WTC11 (cell line): Measurements from ENCODE around the gene GDAP2.

Source experiments
- CTCF ChIP-seq: fragments of 200-600 bp; IDR thresholded peaks from 2 replicates; pipeline ENCODE4 v1.8.0; 2022; ENCODE audit warnings: antibody characterized with exemption
- ESRRA ChIP-seq: sonication (generic); formaldehyde crosslinking; IDR thresholded peaks from 2 replicates; pipeline ENCODE4 v1.8.1; 2022; ENCODE audit warnings: mild to moderate bottlenecking, missing genetic modification reagents, borderline replicate concordance
- IRF2 ChIP-seq: sonication (generic); formaldehyde crosslinking; IDR thresholded peaks from 2 replicates; pipeline ENCODE4 v1.8.0; 2022; ENCODE audit warnings: low read depth, missing genetic modification reagents, borderline replicate concordance
- KAT7 ChIP-seq: sonication (generic); formaldehyde crosslinking; IDR thresholded peaks from 2 replicates; pipeline ENCODE4 v1.8.1; 2023; ENCODE audit warnings: missing genetic modification reagents, mild to moderate bottlenecking, borderline replicate concordance
- NFE2L1 ChIP-seq: sonication (generic); formaldehyde crosslinking; IDR thresholded peaks from 2 replicates; pipeline ENCODE4 v1.8.1; 2023; ENCODE audit warnings: missing genetic modification reagents
- NFYB ChIP-seq: sonication (generic); formaldehyde crosslinking; conservative IDR thresholded peaks from 2 replicates; pipeline ENCODE4 v1.8.0; 2022; ENCODE audit warnings: low read depth, missing genetic modification reagents
- SMAD3 ChIP-seq: sonication (generic); formaldehyde crosslinking; IDR thresholded peaks from 2 replicates; pipeline ENCODE4 v1.8.0; 2022; ENCODE audit warnings: missing genetic modification reagents, mild to moderate bottlenecking, borderline replicate concordance
- SP1 ChIP-seq: sonication (generic); formaldehyde crosslinking; conservative IDR thresholded peaks from 2 replicates; pipeline ENCODE4 v1.8.1; 2022; ENCODE audit warnings: missing genetic modification reagents
- TEAD1 ChIP-seq: sonication (generic); formaldehyde crosslinking; IDR thresholded peaks from 2 replicates; pipeline ENCODE4 v1.8.0; 2022; ENCODE audit warnings: mild to moderate bottlenecking, missing genetic modification reagents
- ZNF425 ChIP-seq: fragments of 250-450 bp; sonication (Bioruptor Pico); conservative IDR thresholded peaks from 2 replicates; pipeline ENCODE4 v1.9.0; 2021; ENCODE audit warnings: mild to moderate bottlenecking
- TF ChIP-seq, protein P1 (sequence below): sonication (generic); formaldehyde crosslinking; conservative IDR thresholded peaks from 2 replicates; pipeline ENCODE4 v1.8.1; 2023; ENCODE audit warnings: mild to moderate bottlenecking, low read depth, missing genetic modification reagents, moderate library complexity
- TF ChIP-seq, protein P2 (sequence below): sonication (generic); formaldehyde crosslinking; IDR thresholded peaks from 2 replicates; pipeline ENCODE4 v1.8.1; 2023; ENCODE audit warnings: mild to moderate bottlenecking, missing genetic modification reagents, moderate library complexity

DNA sequence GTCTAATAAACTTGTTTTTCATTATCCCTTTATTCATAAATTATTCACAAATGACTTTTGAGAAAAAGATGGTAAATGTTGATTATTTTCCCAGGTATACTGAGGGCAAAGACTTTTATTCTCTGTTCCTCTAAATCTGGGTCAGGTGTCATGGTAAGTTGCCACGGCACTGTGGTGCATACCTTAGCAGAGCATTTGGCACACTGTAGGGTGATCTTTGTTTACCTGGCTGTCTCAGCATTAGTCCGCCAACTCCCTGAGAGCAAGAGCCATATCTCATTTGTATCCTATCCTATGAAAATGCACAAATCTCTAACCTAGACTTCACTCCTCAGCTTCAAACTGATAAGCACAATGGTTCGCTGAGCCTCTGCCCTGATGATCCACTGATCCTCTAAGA is 24.9 kb downstream of the GDAP2 start:
- TF ChIP-seq, protein P1, sequence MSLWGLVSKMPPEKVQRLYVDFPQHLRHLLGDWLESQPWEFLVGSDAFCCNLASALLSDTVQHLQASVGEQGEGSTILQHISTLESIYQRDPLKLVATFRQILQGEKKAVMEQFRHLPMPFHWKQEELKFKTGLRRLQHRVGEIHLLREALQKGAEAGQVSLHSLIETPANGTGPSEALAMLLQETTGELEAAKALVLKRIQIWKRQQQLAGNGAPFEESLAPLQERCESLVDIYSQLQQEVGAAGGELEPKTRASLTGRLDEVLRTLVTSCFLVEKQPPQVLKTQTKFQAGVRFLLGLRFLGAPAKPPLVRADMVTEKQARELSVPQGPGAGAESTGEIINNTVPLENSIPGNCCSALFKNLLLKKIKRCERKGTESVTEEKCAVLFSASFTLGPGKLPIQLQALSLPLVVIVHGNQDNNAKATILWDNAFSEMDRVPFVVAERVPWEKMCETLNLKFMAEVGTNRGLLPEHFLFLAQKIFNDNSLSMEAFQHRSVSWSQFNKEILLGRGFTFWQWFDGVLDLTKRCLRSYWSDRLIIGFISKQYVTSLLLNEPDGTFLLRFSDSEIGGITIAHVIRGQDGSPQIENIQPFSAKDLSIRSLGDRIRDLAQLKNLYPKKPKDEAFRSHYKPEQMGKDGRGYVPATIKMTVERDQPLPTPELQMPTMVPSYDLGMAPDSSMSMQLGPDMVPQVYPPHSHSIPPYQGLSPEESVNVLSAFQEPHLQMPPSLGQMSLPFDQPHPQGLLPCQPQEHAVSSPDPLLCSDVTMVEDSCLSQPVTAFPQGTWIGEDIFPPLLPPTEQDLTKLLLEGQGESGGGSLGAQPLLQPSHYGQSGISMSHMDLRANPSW (CRISPR knock-in tag): no peak
- no peak for TF ChIP-seq CTCF
- TF ChIP-seq TEAD1 (CRISPR knock-in tag): no peak
- no peak for TF ChIP-seq SP1
- no peak for TF ChIP-seq NFYB (CRISPR knock-in tag)
- TF ChIP-seq, protein P2, sequence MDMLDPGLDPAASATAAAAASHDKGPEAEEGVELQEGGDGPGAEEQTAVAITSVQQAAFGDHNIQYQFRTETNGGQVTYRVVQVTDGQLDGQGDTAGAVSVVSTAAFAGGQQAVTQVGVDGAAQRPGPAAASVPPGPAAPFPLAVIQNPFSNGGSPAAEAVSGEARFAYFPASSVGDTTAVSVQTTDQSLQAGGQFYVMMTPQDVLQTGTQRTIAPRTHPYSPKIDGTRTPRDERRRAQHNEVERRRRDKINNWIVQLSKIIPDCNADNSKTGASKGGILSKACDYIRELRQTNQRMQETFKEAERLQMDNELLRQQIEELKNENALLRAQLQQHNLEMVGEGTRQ (CRISPR knock-in tag): no peak
- no peak for TF ChIP-seq NFE2L1 (CRISPR knock-in tag)
- no peak for TF ChIP-seq SMAD3 (CRISPR knock-in tag)
- no peak for TF ChIP-seq ZNF425
- TF ChIP-seq KAT7 (CRISPR knock-in tag): no peak
- no peak for TF ChIP-seq IRF2 (CRISPR knock-in tag)
- TF ChIP-seq ESRRA (CRISPR knock-in tag): no peak
